ENCODE data around the gene FSD2. TPM values are rescaled to one million over a fixed set of nuclear protein-coding genes. Genes with fewer than 3 reads are reported as not detected.

The FSD2 gene
- total RNA-seq, 1 experiment from 2014 or later, result not detected

DNA sequence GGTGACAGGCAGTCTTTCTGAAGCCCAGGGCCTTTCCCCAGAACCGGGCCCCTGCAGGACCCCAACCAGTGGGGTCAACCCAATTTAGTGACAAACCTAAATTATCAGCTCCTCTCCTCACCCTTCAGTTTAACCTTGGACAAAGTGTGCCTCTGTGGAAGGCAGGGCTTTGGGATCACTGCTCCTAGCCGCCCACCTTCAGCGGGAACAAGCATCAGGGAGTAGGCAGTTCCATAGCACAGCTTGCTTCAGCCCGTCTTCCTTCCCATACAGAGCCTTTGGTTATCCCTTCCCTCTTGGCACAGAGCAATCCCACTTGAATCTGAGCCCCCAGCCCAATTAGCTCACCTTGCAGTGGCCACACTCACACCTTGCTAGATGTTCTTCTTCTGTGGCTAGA, 90.9 kb downstream of the FSD2 start:
- Histone ChIP-seq H4K5ac (ENCODE audit: insufficient read length, low read depth, low read length) (no peak overlapping the region), H3K27me3 (ENCODE audit: insufficient read depth, low read length) (no peaks in the 10 kb centered on the region), H2BK120ac (ENCODE audit: low read depth, low read length, poor library complexity, severe bottlenecking) (no peak overlapping the region), H3K14ac (ENCODE audit: insufficient read depth, low read length) (no peak overlapping the region), H3K56ac (ENCODE audit: insufficient read length, low read depth, low read length) (no peak overlapping the region), H3T11ph (ENCODE audit: low read length) (no peak overlapping the region), H3K27ac (ENCODE audit: insufficient read length, low read depth, low read length) (no peak overlapping the region), H3K4me2 (ENCODE audit: insufficient read depth, insufficient read length, low read length) (no peak overlapping the region), H3K9ac (ENCODE audit: extremely low read depth, insufficient read length, low read length) (no peak overlapping the region), H2AFZ (ENCODE audit: low read length) (no peak overlapping the region), H2BK20ac (ENCODE audit: low read depth, low read length, poor library complexity, severe bottlenecking) (no peak overlapping the region), H2BK15ac (ENCODE audit: low read depth, low read length) (no peak overlapping the region), H3K4me1 (ENCODE audit: insufficient read depth, low read length) (peaks cover 4% of the 10 kb centered on the region; the same call in 1 of the 2 replicates), H4K8ac (replicated peaks; ENCODE audit: insufficient read length, low read depth, low read length) (no peak overlapping the region), H2BK5ac (ENCODE audit: insufficient read length, low read length) (no peak overlapping the region), H3K9me3 (ENCODE audit: control insufficient read depth, low read depth, low read length) (no peaks in the 10 kb centered on the region), H3K4ac (ENCODE audit: low read depth, low read length) (no peak overlapping the region), H3K18ac (ENCODE audit: insufficient read length, low read depth, low read length) (no peak overlapping the region), H3K23ac (ENCODE audit: insufficient read length, low read depth, low read length) (no peak overlapping the region), H2BK12ac (ENCODE audit: insufficient read length, low read depth, low read length) (no peak overlapping the region), H3K79me2 (ENCODE audit: insufficient read depth, low read length) (no peaks in the 10 kb centered on the region), H2AK5ac (ENCODE audit: insufficient read length, low read length) (no peak overlapping the region), H3K23me2 (ENCODE audit: insufficient read length, low read depth, low read length, poor library complexity, severe bottlenecking) (peaks cover 6% of the 10 kb centered on the region), H4K91ac (ENCODE audit: insufficient read length, low read depth, low read length) (no peak overlapping the region), H3K79me1 (ENCODE audit: insufficient read depth, low read depth, low read length, poor library complexity, severe bottlenecking) (no peaks in the 10 kb centered on the region), H4K20me1 (ENCODE audit: control insufficient read depth, insufficient read depth, insufficient read length) (no peaks in the 10 kb centered on the region)
- Mint-ChIP-seq H3K4me1 (peaks cover 5 to 9% of the 10 kb centered on the region in 2 experiments; a peak in 3 of 4 replicates), H3K36me3 (ENCODE audit: insufficient read depth in 1 of 3, low read depth in 3 of 3) (peaks cover 3 to 9% (median 4%) of the 10 kb centered on the region in 3 experiments; a peak in 5 of 7 replicates), H3K27ac (no peak overlapping the region), H3K9me3 (peaks cover 9 to 12% of the 10 kb centered on the region in 2 experiments), H3K27me3 (ENCODE audit: low read depth) (peaks cover 17% of the 10 kb centered on the region), H3K4me3 (no peak overlapping the region)
- no peak for DNase-seq
- WGBS (ENCODE audit: extremely low coverage, insufficient read length, low lambda C conversion rate), result no CpG with 5 or more reads among the region's 4 CpGs
- TF ChIP-seq, protein P1, sequence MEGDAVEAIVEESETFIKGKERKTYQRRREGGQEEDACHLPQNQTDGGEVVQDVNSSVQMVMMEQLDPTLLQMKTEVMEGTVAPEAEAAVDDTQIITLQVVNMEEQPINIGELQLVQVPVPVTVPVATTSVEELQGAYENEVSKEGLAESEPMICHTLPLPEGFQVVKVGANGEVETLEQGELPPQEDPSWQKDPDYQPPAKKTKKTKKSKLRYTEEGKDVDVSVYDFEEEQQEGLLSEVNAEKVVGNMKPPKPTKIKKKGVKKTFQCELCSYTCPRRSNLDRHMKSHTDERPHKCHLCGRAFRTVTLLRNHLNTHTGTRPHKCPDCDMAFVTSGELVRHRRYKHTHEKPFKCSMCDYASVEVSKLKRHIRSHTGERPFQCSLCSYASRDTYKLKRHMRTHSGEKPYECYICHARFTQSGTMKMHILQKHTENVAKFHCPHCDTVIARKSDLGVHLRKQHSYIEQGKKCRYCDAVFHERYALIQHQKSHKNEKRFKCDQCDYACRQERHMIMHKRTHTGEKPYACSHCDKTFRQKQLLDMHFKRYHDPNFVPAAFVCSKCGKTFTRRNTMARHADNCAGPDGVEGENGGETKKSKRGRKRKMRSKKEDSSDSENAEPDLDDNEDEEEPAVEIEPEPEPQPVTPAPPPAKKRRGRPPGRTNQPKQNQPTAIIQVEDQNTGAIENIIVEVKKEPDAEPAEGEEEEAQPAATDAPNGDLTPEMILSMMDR (conservative IDR thresholded peaks at IDR 0.05), result no peak
